PC-9 (cell line): ENCODE results near the gene DOCK9. TPM values are rescaled to one million over a fixed set of nuclear protein-coding genes. Genes with fewer than 3 reads are reported as not detected.

ENCODE experiments used
- BruUV-seq: library from RNA; stranded (reverse); fragments of 400-500 nt; replicated peaks from 2 replicates; lab custom pipeline; 2021; lab: Mats Ljungman, UMichigan
- CTCF ChIA-PET: fragments of 300-600 bp; sonication (Branson Sonifier 250); formaldehyde crosslinking; loops from one replicate; lab custom pipeline; 2022; ENCODE audit warnings: antibody characterized with exemption; lab: Charles Lee
- POLR2A ChIA-PET: fragments of 300-600 bp; sonication (Branson Sonifier 250); formaldehyde crosslinking; loops from one replicate; lab custom pipeline; 2022; ENCODE audit warnings: antibody characterized with exemption; ENCODE audit not compliant: unreplicated experiment; lab: Charles Lee
- DNase-seq, 2 experiments: peaks; one replicate each; pipeline versions ENCODE4 v3.0.0 to v3.0.0-alpha.2; 2015 to 2022; ENCODE audit warnings: mixed read lengths in 1 of 2
- H2AFZ ChIP-seq: fragments of 200-600 bp; sonication (generic); 2 replicates; pipeline ENCODE4 v1.8.1; 2017; ENCODE audit warnings: antibody characterized with exemption
- H3F3A ChIP-seq: fragments of 200-600 bp; sonication (generic); 2 replicates; pipeline ENCODE4 v1.8.1; 2017; ENCODE audit warnings: antibody characterized with exemption, mild to moderate bottlenecking, low read depth; ENCODE audit not compliant: insufficient read depth
- H3K27ac ChIP-seq: fragments of 200-600 bp; sonication (generic); 2 replicates; pipeline ENCODE4 v1.6.1; 2016; ENCODE audit warnings: mixed run types
- H3K27me3 ChIP-seq: fragments of 200-600 bp; sonication (generic); 2 replicates; pipeline ENCODE4 v1.6.1; 2016; ENCODE audit warnings: low read depth, mixed run types; ENCODE audit not compliant: insufficient read depth
- H3K36me3 ChIP-seq: fragments of 200-600 bp; sonication (generic); 2 replicates; pipeline ENCODE4 v1.6.1; 2016; ENCODE audit warnings: low read depth, mixed run types
- H3K4me1 ChIP-seq: fragments of 200-600 bp; sonication (generic); replicated peaks from 2 replicates; pipeline ENCODE4 v1.6.1; 2016; ENCODE audit warnings: mixed run types; ENCODE audit not compliant: insufficient read depth
- H3K4me2 ChIP-seq: fragments of 200-600 bp; sonication (generic); 2 replicates; pipeline ENCODE4 v1.6.1; 2017; ENCODE audit warnings: mixed run types
- H3K4me3 ChIP-seq: fragments of 200-600 bp; sonication (generic); 2 replicates; pipeline ENCODE4 v1.6.1; 2016; ENCODE audit warnings: mixed run types
- H3K79me2 ChIP-seq: fragments of 200-600 bp; sonication (generic); 2 replicates; pipeline ENCODE4 v1.6.1; 2017; ENCODE audit warnings: low read depth, mixed run types
- H3K9me2 ChIP-seq: fragments of 200-600 bp; sonication (generic); 2 replicates; pipeline ENCODE4 v1.8.1; 2017; ENCODE audit warnings: mild to moderate bottlenecking; ENCODE audit not compliant: insufficient read depth
- H3K9me3 ChIP-seq: fragments of 200-600 bp; sonication (generic); 2 replicates; pipeline ENCODE4 v1.8.1; 2016; ENCODE audit warnings: low read depth; ENCODE audit not compliant: insufficient read depth
- H4K20me1 ChIP-seq: fragments of 200-600 bp; sonication (generic); 2 replicates; pipeline ENCODE4 v1.8.1; 2017; ENCODE audit not compliant: insufficient read depth
- EZH2 ChIP-seq: fragments of 200-600 bp; sonication (generic); IDR thresholded peaks from 2 replicates; pipeline ENCODE4 v1.8.0; 2017; ENCODE audit warnings: antibody characterized with exemption, low read depth
- intact Hi-C: fragments of 100-400 bp; cut with micrococcal nuclease; formaldehyde crosslinking; loops from one replicate; pipeline ENCODE4 v1.10.0; 2022; ENCODE audit not compliant: unreplicated experiment
- total RNA-seq: library from RNA; stranded (reverse); gene quantifications from 2 replicates; pipeline ENCODE4 v1.2.3, GENCODE V29; 2021
- TF ChIP-seq, protein P1 (sequence below): fragments of 200-600 bp; sonication (generic); conservative IDR thresholded peaks from 2 replicates; pipeline ENCODE4 v1.6.1; 2017; ENCODE audit warnings: mixed run types, antibody characterized with exemption, mild to moderate bottlenecking, moderate library complexity

DOCK9 gene
- total RNA-seq, 1 experiment from 2014 or later: 69.5 TPM

DNA sequence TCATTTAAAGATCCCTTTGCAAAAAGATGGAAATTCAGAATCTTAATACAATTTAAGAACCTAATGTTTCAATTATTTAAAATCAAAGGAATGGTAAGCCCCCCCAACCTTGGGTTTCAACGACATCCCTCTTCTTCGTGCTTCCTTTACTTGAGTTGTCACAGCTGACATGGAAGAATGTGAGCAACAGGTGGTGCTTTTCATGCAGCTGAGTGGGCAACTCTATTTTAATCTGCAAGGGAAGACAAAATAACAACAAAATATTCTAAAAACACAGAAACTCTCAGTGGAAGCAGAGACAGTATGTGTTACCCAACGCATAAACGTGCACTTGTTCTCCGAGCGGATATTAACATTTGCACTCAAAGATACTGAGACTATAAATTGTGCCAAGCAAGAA is 92.3 kb downstream of the DOCK9 start:
- ChIA-PET CTCF (no interaction called here), POLR2A (no interaction called here)
- BruUV-seq: no TSS peak

DNA sequence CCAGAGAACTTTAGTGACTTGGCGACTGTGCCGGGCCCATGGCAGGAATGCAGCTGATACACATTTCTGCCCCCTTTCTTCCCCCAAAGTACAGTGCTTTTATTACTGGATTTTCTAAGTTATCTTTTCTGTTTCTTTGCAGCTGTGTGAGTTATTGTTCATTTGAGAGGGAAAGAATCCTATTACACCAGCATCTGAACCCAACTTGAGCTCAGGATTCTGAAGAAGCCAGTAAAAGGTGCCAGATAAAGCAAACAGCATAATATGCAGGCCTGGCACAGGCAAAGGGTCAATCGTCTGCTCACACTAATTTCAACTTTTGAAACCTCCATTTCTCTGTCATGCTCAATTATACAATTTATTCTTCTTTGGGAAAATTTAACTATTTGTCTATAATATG is 93.9 kb downstream of the DOCK9 start:
- peaks cover 53% of the 10 kb centered on the region for H3K36me3 ChIP-seq
- H2AFZ ChIP-seq: no peak overlapping the region
- H3K9me2 ChIP-seq: no peaks in the 10 kb centered on the region
- TF ChIP-seq, protein P1, sequence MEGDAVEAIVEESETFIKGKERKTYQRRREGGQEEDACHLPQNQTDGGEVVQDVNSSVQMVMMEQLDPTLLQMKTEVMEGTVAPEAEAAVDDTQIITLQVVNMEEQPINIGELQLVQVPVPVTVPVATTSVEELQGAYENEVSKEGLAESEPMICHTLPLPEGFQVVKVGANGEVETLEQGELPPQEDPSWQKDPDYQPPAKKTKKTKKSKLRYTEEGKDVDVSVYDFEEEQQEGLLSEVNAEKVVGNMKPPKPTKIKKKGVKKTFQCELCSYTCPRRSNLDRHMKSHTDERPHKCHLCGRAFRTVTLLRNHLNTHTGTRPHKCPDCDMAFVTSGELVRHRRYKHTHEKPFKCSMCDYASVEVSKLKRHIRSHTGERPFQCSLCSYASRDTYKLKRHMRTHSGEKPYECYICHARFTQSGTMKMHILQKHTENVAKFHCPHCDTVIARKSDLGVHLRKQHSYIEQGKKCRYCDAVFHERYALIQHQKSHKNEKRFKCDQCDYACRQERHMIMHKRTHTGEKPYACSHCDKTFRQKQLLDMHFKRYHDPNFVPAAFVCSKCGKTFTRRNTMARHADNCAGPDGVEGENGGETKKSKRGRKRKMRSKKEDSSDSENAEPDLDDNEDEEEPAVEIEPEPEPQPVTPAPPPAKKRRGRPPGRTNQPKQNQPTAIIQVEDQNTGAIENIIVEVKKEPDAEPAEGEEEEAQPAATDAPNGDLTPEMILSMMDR: no peak
- no TSS peak for BruUV-seq
- H3K27ac ChIP-seq: no peak overlapping the region
- no peak overlapping the region for H3K4me3 ChIP-seq
- H3K79me2 ChIP-seq: no peaks in the 10 kb centered on the region
- ChIA-PET POLR2A (no interaction called here), CTCF (no interaction called here)
- H3K4me1 ChIP-seq: peaks cover under 1% of the 10 kb centered on the region; the same call in 1 of the 2 replicates
- no peaks in the 10 kb centered on the region for H3K27me3 ChIP-seq
- no peaks in the 10 kb centered on the region; the same call in none of the 2 replicates for H4K20me1 ChIP-seq
- no peaks in the 10 kb centered on the region; the same call in 1 of the 2 replicates for H3F3A ChIP-seq
- no peak overlapping the region for H3K4me2 ChIP-seq
- intact Hi-C loops: no loop called here
- H3K9me3 ChIP-seq: no peaks in the 10 kb centered on the region
- DNase-seq: no peak

More for the DNA sequence above, 92.3 kb downstream of the DOCK9 start:
- Histone ChIP-seq H3K9me3 (no peaks in the 10 kb centered on the region), H3K36me3 (peaks cover 40% of the 10 kb centered on the region), H2AFZ (no peak overlapping the region), H3K79me2 (no peaks in the 10 kb centered on the region), H3K4me2 (no peak overlapping the region), H3K4me3 (no peak overlapping the region), H3K9me2 (no peaks in the 10 kb centered on the region), H3K4me1 (peaks cover 17% of the 10 kb centered on the region), H4K20me1 (no peaks in the 10 kb centered on the region; the same call in none of the 2 replicates), H3F3A (peaks cover 13% of the 10 kb centered on the region), H3K27me3 (no peaks in the 10 kb centered on the region), H3K27ac (no peak overlapping the region)
- TF ChIP-seq EZH2: no peak
- TF ChIP-seq, protein P1: no peak
- no peak for DNase-seq
- intact Hi-C loops: no loop called here

DNA sequence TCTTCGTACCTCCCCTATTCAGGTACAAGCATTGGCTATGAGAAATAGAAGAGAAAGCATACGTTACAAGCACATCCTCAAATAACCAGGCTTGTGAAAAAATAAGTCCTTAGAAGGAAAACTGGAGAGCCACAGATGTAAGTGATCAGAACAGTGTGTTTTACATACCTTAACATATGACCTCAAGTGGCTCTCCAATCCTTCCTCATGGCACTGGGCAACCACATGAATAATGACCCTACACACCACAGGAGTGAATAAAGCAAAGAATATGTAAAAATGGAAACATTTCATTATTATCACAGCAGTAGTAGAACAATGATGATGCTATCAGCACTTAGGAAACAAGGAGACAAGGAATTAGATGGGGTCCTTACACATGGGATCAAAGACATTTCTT is 96.5 kb downstream of the DOCK9 start:
- BruUV-seq: no TSS peak
- Histone ChIP-seq H3K4me2 (no peak overlapping the region), H3K9me2 (no peaks in the 10 kb centered on the region), H3K4me3 (no peak overlapping the region), H3K36me3 (peaks cover 52% of the 10 kb centered on the region), H3F3A (no peaks in the 10 kb centered on the region; the same call in 1 of the 2 replicates), H3K27ac (no peak overlapping the region), H3K4me1 (no peaks in the 10 kb centered on the region), H2AFZ (no peak overlapping the region), H3K9me3 (no peaks in the 10 kb centered on the region), H3K27me3 (no peaks in the 10 kb centered on the region), H4K20me1 (no peaks in the 10 kb centered on the region; the same call in 1 of the 2 replicates), H3K79me2 (no peaks in the 10 kb centered on the region)
- intact Hi-C loops: no loop called here
- TF ChIP-seq, protein P1: no peak
- no peak for TF ChIP-seq EZH2
- ChIA-PET POLR2A (no interaction called here), CTCF (no interaction called here)
- no peak for DNase-seq
